Small intestine (tissue), 7 donors: ENCODE results near the gene C1orf174. TPM values are rescaled to one million over a fixed set of nuclear protein-coding genes. Genes with fewer than 3 reads are reported as not detected.
A peak's percentile ranks its signal among the peaks of the same experiment; 100 is the strongest.

Experiments used
- DNase-seq, 2 donors: peaks; one replicate each; pipeline versions ENCODE4 v3.0.0 to v3.0.0-alpha.2; 2013
- FAIRE-seq: peaks from 2 replicates; lab custom pipeline; 2012; peaks lifted over from hg19 to GRCh38; lab: Jason Lieb, UNC
- H3K27ac ChIP-seq, 3 donors: one replicate each; pipeline ENCODE4 v1.5.1; 2013; ENCODE audit warnings: low read length in 2 of 3, mild to moderate bottlenecking in 2 of 3, control low read depth in 1 of 3, inconsistent platforms in 1 of 3, low read depth in 1 of 3, moderate library complexity in 1 of 3
- H3K27me3 ChIP-seq, 3 donors: one replicate each; pipeline ENCODE4 v1.6.1; 2013; ENCODE audit warnings: low read length in 3 of 3, inconsistent platforms in 1 of 3; ENCODE audit not compliant: control insufficient read depth in 3 of 3, insufficient read depth in 3 of 3
- H3K36me3 ChIP-seq, 3 donors: one replicate each; pipeline ENCODE4 v1.6.1; 2013; ENCODE audit warnings: low read length in 3 of 3, inconsistent platforms in 1 of 3, low read depth in 1 of 3, mild to moderate bottlenecking in 1 of 3, moderate library complexity in 1 of 3; ENCODE audit not compliant: control insufficient read depth in 3 of 3, insufficient read depth in 2 of 3
- H3K4me1 ChIP-seq, 3 donors: one replicate each; pipeline ENCODE4 v1.6.1; 2013; ENCODE audit warnings: low read length in 2 of 3, inconsistent platforms in 1 of 3, low read depth in 1 of 3, mild to moderate bottlenecking in 1 of 3, moderate library complexity in 1 of 3; ENCODE audit not compliant: control insufficient read depth in 3 of 3, insufficient read depth in 2 of 3
- H3K4me3 ChIP-seq, 3 donors: one replicate each; pipeline ENCODE4 v1.5.1; 2013; ENCODE audit warnings: low read length in 3 of 3, control low read depth in 1 of 3, inconsistent platforms in 1 of 3, low read depth in 1 of 3, mild to moderate bottlenecking in 1 of 3, moderate library complexity in 1 of 3
- H3K9me3 ChIP-seq, 2 donors: one replicate each; pipeline ENCODE4 v1.6.1; 2013; ENCODE audit warnings: low read depth in 1 of 2, low read length in 1 of 2; ENCODE audit not compliant: control insufficient read depth in 2 of 2, insufficient read depth in 1 of 2
- WGBS, 3 donors: extraction: QIAGEN DNeasy Blood & Tissue Kit; methylation state at CpG; one replicate each; pipeline ENCODE4 v1.1.7; 2013; 5-methylcytosine and 5-hydroxymethylcytosine counted together
- polyA plus RNA-seq, 4 donors: library from polyadenylated mRNA; stranded (reverse) in 3 of 4; unstranded in 1 of 4; fragments of 200-250 nt in 3 of 4; fragments of 120-200 nt in 1 of 4; gene quantifications; one replicate each; pipeline versions ENCODE4 v1.2.1 to v1.2.3, GENCODE V29; 2013
- donor health status: healthy with polysubstance abuse.
- donor health status: control.
- donor health status: control.
- donor health status: Bipolar disorder and iron deficiency.
- donor health status: healthy.

The C1orf174 gene
- polyA plus RNA-seq, 4 donors = 10.8 to 28.4 (median 19.6) TPM

DNA sequence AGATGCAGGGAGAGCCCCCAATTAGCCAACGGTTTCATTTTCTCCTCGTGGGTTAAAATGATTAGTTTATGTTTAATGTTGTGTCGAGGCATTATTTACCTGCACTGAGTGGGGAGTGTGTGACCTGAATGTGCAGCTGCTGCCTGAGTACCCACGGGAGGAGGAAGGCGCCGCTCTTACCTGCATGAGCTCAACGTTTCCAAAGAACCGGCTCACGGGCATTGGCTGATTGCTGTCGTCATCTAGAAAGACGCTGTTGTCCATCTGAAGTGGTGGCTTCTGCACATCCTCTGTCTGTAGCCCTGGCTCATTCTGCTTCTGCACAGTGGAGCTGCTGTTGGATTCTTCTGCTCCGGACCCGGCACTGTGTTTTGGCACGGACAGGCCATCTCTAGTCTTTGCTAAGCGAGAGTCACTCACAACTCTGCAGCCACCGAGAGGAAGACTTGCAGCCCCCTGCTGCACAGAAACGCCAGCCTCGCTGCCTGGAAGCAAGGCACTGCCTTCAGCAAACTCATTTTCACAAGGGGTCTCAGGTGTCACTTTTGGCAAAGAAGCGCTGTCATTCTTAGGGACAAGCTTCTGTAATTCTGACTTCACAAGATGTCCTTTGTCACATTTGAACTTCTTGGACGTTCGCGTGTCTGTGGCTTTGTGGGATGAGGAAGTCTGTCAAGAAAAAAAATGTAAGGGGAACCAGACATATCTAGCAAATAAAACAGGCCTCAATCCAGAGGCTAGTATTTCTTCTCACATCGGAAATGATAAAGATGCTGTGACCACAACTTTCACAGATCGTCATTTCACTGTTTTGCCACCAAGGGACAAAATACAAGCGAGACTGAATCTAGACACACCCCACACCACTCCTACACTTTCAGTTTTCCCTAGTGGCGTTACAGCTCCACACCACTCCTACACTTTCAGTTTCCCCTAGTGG lies 9.4 kb downstream of the C1orf174 start:
- WGBS, 3 donors = 63 to 67% (median 66%) methylated on average over 26 of the region's 26 CpGs
- no peak overlapping the region for H3K4me3 ChIP-seq
- H3K27me3 ChIP-seq = no peaks in the 10 kb centered on the region
- peak overlapping the region in 2 of 3 donors; percentile 47 to 67 for H3K27ac ChIP-seq
- H3K9me3 ChIP-seq = no peaks in the 10 kb centered on the region
- H3K4me1 ChIP-seq = no peaks in the 10 kb centered on the region
- FAIRE-seq (no peak), DNase-seq (peak in 1 of 2 donors; percentile 74)
- peaks cover 4 to 51% (median 10%) of the 10 kb centered on the region in 3 donors for H3K36me3 ChIP-seq

DNA sequence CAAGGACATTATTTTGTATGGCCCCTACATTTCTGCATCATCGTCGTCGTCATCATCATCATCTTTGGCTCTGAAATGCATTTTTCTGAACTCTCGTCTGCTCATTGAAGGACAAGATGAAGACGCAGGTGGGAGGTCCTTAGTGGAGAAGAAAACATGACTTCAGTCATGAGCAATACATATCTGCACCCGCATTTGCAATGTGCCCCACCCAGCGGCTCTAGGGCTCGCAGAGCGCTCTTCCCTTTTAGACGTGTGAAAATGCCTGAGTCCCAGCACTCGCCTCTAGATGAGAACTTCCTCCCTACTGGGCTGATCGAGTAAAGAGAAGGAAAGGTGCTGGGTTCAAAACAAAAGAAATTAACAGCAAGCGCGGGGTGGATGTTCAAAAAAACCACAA lies 10.1 kb downstream of the C1orf174 start:
- Histone ChIP-seq H3K9me3 (no peaks in the 10 kb centered on the region), H3K36me3 (peaks cover 4 to 48% (median 11%) of the 10 kb centered on the region in 3 donors), H3K27me3 (no peaks in the 10 kb centered on the region), H3K4me1 (no peaks in the 10 kb centered on the region), H3K4me3 (no peak overlapping the region), H3K27ac (no peak overlapping the region)
- DNase-seq (no peak), FAIRE-seq (no peak)
- WGBS, 3 donors = 84 to 91% (median 88%) methylated on average over 14 of the region's 14 CpGs

DNA sequence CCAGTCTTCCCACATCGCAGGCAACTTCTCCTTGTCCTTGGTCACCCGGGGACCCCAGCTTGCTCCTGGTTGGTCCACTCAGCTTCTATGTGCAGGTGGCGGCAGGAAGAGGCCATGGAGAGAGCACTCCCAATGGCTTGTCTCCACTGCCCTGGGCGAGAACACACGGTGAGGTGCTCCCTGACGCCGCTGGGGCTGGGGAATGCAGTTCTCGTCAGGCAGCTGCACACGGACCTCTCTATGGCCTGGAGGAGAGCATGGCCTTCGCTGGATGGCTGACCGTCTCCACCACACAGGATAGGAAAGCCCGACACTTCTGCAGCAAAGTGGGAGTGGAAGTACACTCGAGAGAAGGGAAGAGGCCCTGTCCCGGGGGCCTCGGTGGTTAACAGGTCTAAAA lies 11.8 kb downstream of the C1orf174 start:
- Histone ChIP-seq H3K4me1 (no peaks in the 10 kb centered on the region), H3K9me3 (no peaks in the 10 kb centered on the region), H3K27ac (no peak overlapping the region), H3K36me3 (peaks cover 4 to 52% (median 13%) of the 10 kb centered on the region in 3 donors), H3K27me3 (no peaks in the 10 kb centered on the region), H3K4me3 (no peak overlapping the region)
- no peak for DNase-seq
- 93 to 94% (median 93%) methylated on average over 15 of the region's 15 CpGs for WGBS, 3 donors
- no peak for FAIRE-seq

DNA sequence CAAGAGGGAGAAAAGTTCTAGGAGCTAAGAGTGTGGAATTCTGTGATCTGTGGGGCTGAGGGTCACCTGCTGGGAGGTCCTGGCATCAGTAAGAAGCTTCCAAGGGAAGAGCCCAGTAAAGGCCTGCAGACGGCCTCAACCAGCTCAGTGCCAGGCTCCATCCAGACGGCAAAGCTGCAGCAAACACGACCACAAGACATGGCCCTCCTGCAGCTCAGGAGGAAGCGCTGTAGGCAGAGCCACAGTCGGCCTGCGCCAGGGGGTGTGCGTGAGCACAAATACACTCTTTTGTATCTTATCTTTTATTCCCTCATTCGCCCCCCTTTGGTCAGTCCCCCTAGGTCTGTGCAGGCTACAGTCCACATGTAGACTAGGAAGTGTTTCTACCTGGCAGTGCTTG lies 13.4 kb downstream of the C1orf174 start:
- H3K36me3 ChIP-seq = peaks cover 4 to 52% (median 13%) of the 10 kb centered on the region in 3 donors
- H3K4me1 ChIP-seq = no peaks in the 10 kb centered on the region
- no peak overlapping the region for H3K27ac ChIP-seq
- no peak overlapping the region for H3K4me3 ChIP-seq
- DNase-seq (no peak), FAIRE-seq (no peak)
- no peaks in the 10 kb centered on the region for H3K27me3 ChIP-seq
- 90 to 96% (median 94%) methylated on average over 8 of the region's 8 CpGs for WGBS, 3 donors
- H3K9me3 ChIP-seq = no peaks in the 10 kb centered on the region

DNA sequence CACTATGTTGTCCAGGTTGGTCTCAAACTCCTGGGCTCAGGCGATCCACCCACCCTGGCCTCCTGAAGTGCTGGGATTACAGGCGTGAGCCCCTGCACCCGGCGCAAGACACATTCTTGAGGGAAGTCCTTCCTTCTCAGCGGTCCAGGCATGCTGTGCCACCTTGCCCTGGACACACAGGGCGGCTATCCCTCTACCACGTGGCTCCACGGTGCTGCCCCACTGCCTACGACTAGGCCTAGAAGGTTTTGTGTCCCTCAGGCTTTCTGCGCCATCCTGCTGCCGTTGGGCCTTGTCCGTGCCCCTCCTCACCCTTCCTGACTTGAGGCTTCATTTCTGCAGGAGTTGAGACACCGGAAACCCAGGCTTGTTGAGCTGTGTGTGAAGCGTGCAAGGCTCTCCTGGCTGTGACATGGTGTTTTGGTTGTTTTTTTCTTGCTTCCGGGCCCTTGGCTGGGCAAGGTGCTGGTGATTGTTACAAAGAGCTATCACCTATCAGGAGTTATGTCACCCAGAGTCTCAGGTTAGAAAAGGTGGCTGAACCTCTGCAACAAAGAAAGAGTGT lies 13.9 kb downstream of the C1orf174 start:
- FAIRE-seq = no peak
- DNase-seq = no peak
- Histone ChIP-seq H3K9me3 (no peaks in the 10 kb centered on the region), H3K4me3 (no peak overlapping the region), H3K27me3 (no peaks in the 10 kb centered on the region), H3K4me1 (no peaks in the 10 kb centered on the region), H3K36me3 (peaks cover 4 to 49% (median 13%) of the 10 kb centered on the region in 3 donors), H3K27ac (no peak overlapping the region)
- WGBS, 3 donors = 90 to 92% (median 91%) methylated on average over 15 of the region's 15 CpGs

DNA sequence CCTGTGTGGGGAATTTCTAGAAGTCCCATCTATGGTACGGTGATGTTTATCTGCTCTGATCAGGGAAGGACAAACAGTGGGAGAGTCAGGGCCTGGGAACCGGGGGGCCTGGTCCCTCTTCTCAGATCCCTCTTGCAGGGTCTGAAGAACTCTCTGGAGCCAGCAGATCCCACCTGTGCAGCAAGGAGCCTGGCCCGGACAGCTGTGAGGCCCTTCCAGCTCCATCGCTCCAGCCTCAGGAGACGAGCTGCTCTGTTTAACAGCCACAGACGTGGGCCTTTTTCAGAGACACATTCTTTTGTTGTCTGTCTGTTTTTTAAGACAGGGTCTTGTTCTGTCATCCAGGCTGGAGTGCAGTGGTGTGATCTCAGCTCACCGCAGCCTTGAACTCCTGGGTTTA lies 14.5 kb downstream of the C1orf174 start:
- Histone ChIP-seq H3K9me3 (no peaks in the 10 kb centered on the region), H3K4me3 (no peak overlapping the region), H3K27ac (no peak overlapping the region), H3K36me3 (peaks cover 4 to 53% (median 13%) of the 10 kb centered on the region in 3 donors), H3K27me3 (no peaks in the 10 kb centered on the region), H3K4me1 (no peaks in the 10 kb centered on the region)
- DNase-seq (no peak), FAIRE-seq (no peak)
- WGBS, 3 donors = 87 to 95% (median 90%) methylated on average over 7 of the region's 7 CpGs

DNA sequence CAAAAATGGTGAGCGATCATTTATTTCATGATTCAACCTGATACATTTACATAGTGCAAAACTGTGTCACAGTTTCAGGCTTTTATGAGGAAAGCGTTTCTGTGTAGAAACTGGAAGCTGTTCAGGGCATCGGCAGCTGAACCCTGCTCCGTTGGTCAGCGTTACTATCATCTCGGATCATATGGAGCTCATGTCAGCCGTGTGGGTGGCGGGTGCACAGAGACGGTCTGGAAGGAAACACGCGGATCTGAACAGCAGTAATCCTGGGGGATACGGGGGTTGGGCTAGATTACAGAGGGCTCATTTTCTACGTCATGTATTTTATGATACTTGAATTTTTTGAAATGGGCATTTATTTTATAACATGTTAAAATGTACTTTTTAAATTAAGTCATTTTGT lies 15.1 kb downstream of the C1orf174 start:
- FAIRE-seq = no peak
- no peak for DNase-seq
- no peaks in the 10 kb centered on the region for H3K4me1 ChIP-seq
- peaks cover 4 to 52% (median 9%) of the 10 kb centered on the region in 3 donors for H3K36me3 ChIP-seq
- H3K4me3 ChIP-seq = no peak overlapping the region
- H3K27ac ChIP-seq = no peak overlapping the region
- WGBS, 3 donors = 89 to 94% (median 93%) methylated on average over 13 of the region's 13 CpGs
- no peaks in the 10 kb centered on the region for H3K9me3 ChIP-seq
- H3K27me3 ChIP-seq = no peaks in the 10 kb centered on the region

DNA sequence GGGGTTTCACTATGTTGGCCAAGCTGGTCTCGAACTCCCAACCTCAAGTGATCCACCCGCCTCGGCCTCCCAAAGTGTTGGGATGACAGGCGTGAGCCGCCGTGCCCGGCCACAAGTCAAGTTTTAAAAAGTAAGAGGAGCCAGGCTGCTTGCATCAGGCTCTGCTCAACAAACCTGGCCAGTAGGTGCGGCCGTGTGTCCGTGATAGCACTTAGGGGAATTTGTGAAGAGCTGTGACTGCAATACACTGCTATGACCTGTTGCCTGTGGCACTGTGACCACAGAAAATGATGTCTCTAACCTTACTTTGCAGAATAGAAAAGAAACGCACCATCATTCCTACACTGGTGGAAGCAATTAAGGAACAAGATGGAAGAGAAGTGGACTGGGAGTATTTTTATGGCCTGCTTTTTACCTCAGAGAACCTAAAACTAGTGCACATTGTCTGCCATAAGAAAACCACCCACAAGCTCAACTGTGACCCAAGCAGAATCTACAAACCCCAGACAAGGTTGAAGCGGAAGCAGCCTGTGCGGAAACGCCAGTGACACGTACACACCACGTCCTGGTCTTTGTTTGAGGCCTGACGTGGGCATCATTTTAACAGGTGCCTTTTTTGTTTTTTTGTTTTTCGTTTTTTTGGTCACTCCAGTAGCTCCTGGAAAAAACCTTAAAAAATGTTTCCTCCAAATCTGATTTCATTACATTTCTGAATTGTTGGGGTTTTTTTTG lies 16.7 kb downstream of the C1orf174 start:
- Histone ChIP-seq H3K4me1 (no peaks in the 10 kb centered on the region), H3K9me3 (peaks cover 0 to 11% of the 10 kb centered on the region in 2 donors), H3K36me3 (peaks cover 2 to 55% (median 9%) of the 10 kb centered on the region in 3 donors), H3K27me3 (no peaks in the 10 kb centered on the region), H3K4me3 (no peak overlapping the region), H3K27ac (no peak overlapping the region)
- FAIRE-seq (no peak), DNase-seq (no peak)
- 93 to 94% (median 94%) methylated on average over 18 of the region's 18 CpGs for WGBS, 3 donors
